ENCODE measurements around the gene BRPF1. TPM values are rescaled to one million over a fixed set of nuclear protein-coding genes. Genes with fewer than 3 reads are reported as not detected.

The BRPF1 gene
- total RNA-seq, 2 experiments from 2014 or later: 23.7 to 25.6 TPM

DNA sequence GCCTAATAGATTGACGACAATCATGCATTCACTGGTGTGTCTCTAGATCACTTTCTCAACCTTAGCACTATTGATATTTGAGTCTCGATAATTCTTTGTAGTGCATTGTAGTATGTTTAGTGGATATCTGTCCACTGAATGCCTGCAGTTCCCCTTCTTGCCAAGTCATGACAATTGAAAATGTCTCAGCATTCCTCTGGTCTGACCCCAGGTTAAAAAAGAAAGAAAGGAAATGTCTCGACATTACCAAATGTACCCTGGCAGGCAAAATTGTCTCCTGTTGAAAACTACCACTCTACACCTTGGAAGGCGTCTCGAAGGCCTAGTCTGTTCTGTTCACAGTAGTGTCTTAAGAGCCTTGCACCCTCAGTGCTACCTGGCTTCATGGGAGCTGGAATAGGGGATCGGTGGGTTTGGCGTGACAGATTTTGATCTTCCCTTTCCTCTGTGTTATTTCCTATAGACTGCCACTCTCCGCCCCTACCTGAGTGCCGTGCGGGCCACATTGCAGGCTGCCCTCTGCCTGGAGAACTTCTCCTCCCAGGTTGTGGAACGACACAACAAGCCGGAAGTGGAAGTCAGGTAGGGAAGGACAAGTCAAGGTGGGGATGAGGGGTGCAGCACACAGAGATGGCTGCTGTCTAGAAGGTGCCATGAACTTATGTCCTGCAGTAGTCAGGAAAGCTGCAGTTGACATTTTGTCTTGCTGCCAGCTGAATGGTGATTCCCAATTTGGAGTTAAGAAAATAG, 65.8 kb downstream of the BRPF1 start:
- H3K9me3 Mint-ChIP-seq: no peaks in the 10 kb centered on the region
- no peak for ATAC-seq (ENCODE audit: poor library complexity)
- H3K4me3 Mint-ChIP-seq: no peak overlapping the region
- H3K4me1 ChIP-seq (ENCODE audit: insufficient read depth, low read length): peaks cover 42% of the 10 kb centered on the region
- H3K4me1 Mint-ChIP-seq (ENCODE audit: low read depth): peaks cover 52% of the 10 kb centered on the region
- H3K27me3 ChIP-seq (ENCODE audit: control insufficient read depth in 1 of 2, insufficient read depth in 2 of 2, low read length in 2 of 2): no peaks in the 10 kb centered on the region
- H3K9me3 ChIP-seq (ENCODE audit: control insufficient read depth in 1 of 2, insufficient read depth in 1 of 2, low read length in 2 of 2): no peaks in the 10 kb centered on the region
- peak overlapping the region; percentile 67 for H3K27ac Mint-ChIP-seq
- intact Hi-C loops (cut with DNase I, micrococcal nuclease): loop anchor here in 1 of 2 experiments (10.0 kb wide), 1 partner anchor 63 kb away; the partner anchor contains the start of gene BRPF1
- CTCF ChIA-PET: interaction anchor here (0.7 kb wide), 1 partner anchor 537 kb away, joined by 5 read pairs; no protein-coding TSS in a partner anchor
- TF ChIP-seq, protein P1, sequence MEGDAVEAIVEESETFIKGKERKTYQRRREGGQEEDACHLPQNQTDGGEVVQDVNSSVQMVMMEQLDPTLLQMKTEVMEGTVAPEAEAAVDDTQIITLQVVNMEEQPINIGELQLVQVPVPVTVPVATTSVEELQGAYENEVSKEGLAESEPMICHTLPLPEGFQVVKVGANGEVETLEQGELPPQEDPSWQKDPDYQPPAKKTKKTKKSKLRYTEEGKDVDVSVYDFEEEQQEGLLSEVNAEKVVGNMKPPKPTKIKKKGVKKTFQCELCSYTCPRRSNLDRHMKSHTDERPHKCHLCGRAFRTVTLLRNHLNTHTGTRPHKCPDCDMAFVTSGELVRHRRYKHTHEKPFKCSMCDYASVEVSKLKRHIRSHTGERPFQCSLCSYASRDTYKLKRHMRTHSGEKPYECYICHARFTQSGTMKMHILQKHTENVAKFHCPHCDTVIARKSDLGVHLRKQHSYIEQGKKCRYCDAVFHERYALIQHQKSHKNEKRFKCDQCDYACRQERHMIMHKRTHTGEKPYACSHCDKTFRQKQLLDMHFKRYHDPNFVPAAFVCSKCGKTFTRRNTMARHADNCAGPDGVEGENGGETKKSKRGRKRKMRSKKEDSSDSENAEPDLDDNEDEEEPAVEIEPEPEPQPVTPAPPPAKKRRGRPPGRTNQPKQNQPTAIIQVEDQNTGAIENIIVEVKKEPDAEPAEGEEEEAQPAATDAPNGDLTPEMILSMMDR (IDR thresholded peaks at IDR 0.05): no peak
- DNase-seq: no peak
- peaks cover 69% of the 10 kb centered on the region for H3K36me3 ChIP-seq (ENCODE audit: insufficient read depth, low read length)
- POLR2A ChIA-PET: interaction anchor here (0.9 kb wide), 1 partner anchor 19 kb away, joined by 3 read pairs; no protein-coding TSS in a partner anchor
- no peak overlapping the region for H3K4me3 ChIP-seq (ENCODE audit: low read length)
- H3K36me3 Mint-ChIP-seq (ENCODE audit: low read depth): peaks cover 85% of the 10 kb centered on the region
- no peaks in the 10 kb centered on the region for H3K27me3 Mint-ChIP-seq
- H3K27ac ChIP-seq (ENCODE audit: low read depth in 1 of 2, low read length in 2 of 2): no peak overlapping the region

Other genes with a start within 250 kb of the BRPF1 start
- gene LHFPL4, start 177.9 kb upstream of the BRPF1 start, total RNA-seq: not detected
- gene MTMR14, start 82.2 kb upstream of the BRPF1 start, total RNA-seq: 10 to 100 TPM; 80.2 to 82.0 TPM
- gene CPNE9, start 27.9 kb upstream of the BRPF1 start, total RNA-seq: under 1 TPM; 0.33 to 0.45 TPM
- gene OGG1, start 18.2 kb downstream of the BRPF1 start, total RNA-seq: 1 to 10 TPM; 7.1 to 8.9 TPM
- 1 to 10 TPM in 1 of 2 experiments, under 1 TPM in 1; 0.74 to 1.1 TPM for gene CAMK1, start 38.2 kb downstream of the BRPF1 start, total RNA-seq
- gene TADA3, start 60.7 kb downstream of the BRPF1 start, total RNA-seq: 10 to 100 TPM; 14.7 to 16.5 TPM
- gene ARPC4, start 61.3 kb downstream of the BRPF1 start, total RNA-seq: 10 to 100 TPM; 88.7 to 91.3 TPM
- 10 to 100 TPM; 50.5 to 58.6 TPM for gene TTLL3, start 78.5 kb downstream of the BRPF1 start, total RNA-seq
- 1 to 10 TPM; 7.9 to 8.1 TPM for gene RPUSD3, start 112.3 kb downstream of the BRPF1 start, total RNA-seq
- gene CIDEC, start 148.5 kb downstream of the BRPF1 start, total RNA-seq: not detected
- gene JAGN1, start 158.9 kb downstream of the BRPF1 start, total RNA-seq: 10 to 100 TPM; 14.4 to 15.1 TPM
- gene IL17RE, start 171.1 kb downstream of the BRPF1 start, total RNA-seq: 1 to 10 TPM; 1.4 to 1.6 TPM
- gene IL17RC, start 185.4 kb downstream of the BRPF1 start, total RNA-seq: under 1 TPM; 0.42 to 0.88 TPM
- gene CRELD1, start 202.1 kb downstream of the BRPF1 start, total RNA-seq: 10 to 100 TPM; 10.7 to 12.4 TPM
- gene PRRT3, start 220.7 kb downstream of the BRPF1 start, total RNA-seq: 1 to 10 TPM; 6.3 to 8.3 TPM